Activated CD4-positive, alpha-beta T cell treated with anti-CD3 and anti-CD28 coated beads for 4 hours (primary cell): ENCODE data around the gene AKAP14.
"Not testable (repeated sequence)": the region's sequence is repeated elsewhere in the genome, so short reads cannot be mapped to it uniquely, and the experiment has no call there.

Experiments used
- DNase-seq, 2 donors: peaks; one replicate each; pipeline ENCODE4 v3.0.0-alpha.2; 2020

The AKAP14 gene

DNA sequence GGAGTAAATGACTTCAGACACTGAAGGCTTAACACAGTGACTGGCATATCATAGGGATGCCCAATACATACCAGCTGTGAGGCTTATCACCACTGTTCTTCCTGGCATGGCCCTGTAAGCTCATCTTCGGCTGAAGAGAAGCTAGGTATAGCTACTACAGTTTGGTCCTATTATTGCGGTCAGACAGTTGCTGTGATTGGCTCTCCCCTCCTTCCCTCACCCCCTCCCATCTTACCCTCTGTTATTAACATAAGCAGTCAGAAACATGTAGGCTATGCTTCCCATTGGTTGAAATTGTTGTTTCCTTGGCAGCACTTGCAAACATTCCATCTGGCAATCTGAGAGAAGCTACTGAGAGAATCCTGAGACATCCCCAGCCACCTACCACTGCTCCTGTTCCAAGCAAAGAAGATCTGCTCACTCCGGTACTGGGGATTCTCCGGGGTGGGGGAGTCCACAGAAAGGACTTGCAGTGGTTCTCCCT lies at the start of gene AKAP14:
AKAP14 (plus strand) TSS at position 51 of the 484 bp plus-strand sequence. CDS start 7,331 bp downstream, outside the sequence.
- no peak for DNase-seq

GRCh38 chrX:119852382-119853353 lies 43.0 kb upstream of the AKAP14 start, which contains the start of gene UPF3B:
Gene UPF3B (minus strand): TSS chrX:119852963. CDS start chrX:119852928, 35 bp downstream.
- peak; percentile 92 to 95 for DNase-seq

DNA sequence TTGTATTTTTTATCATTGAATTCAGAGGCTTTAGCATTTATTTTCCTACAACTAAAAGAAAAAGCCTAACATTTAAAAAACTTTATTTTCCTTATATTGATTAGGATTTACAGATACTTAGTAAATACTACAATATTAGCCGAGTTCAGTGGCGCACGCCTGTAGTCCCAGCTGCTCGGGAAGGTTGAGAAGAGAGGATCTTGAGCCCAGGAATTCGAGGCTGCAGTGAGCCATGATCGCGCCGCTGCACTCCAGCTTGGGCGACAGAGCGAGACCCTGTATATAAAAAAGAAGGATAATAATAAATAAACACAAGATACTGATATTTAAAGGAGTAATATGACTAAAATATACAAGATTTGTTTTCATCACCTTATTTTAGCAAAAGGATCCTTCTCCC lies 42.2 kb upstream of the AKAP14 start:
- no peak for DNase-seq

DNA sequence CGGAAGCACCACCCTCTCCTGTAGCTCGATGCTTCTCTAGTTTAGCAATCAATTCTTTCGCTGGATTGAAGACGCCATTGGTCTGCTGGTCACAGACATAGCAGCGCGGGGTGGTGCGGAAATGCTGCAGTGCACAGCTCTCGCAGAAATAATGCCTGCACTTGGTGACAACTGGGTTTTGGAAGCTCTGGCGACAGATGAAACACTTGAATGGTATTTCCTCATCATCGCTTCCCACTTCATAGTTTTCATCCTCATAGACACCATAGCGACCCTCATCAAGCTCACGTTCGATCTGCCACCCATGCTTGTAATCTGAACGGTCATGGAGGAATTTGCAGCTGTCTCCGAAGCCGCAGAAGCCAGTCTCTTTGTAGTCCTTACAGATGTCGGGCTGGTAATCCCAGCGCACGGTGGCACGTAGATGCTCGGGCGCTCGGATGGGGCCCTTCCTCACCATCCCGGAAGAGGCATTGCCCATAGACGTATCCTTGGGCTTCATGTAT lies 25.0 kb upstream of the AKAP14 start:
- peak; percentile 12 to 16 for DNase-seq

- peak in 1 of 2 donors; percentile 5 for DNase-seq
Observed at GRCh38 chrX:119871245-119871598, 24.5 kb upstream of the AKAP14 start.

DNA sequence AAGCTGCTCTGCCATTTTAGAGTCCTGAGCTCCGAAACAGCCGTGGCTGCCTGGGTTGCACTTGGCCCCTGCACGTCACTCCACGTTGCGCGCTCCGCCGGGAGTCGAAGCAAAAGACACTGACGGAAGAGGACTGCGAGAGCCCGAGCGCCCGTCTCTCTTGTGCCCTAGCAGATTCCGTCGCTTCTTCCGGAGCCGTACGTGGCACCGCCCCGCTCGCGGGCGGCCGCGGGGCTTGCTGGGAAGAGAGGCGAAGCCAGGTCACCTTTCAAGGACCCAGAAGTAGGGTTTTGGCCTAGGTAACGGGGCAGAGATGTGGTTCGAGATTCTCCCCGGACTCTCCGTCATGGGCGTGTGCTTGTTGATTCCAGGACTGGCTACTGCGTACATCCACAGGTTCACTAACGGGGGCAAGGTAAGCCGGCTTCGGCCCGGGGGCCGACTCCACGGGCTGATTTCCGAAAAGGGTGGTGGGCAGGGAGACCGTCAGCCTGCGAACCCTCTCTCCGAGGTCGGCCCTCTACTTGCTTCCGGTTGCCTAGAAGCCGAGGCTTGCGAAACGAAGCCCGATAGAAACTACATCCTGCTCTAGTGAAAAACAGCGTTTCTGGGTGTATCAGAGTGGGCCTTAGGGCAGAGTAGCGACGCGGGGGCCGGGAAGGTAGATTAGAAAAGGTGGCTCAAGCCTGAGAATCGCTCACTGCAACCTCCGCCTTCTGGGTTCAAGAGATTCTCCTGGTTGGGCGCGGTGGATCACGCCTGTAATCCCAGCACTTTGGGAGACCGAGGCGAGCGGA lies 23.9 kb upstream of the AKAP14 start, which contains the start of the genes NDUFA1 and RNF113A:
NDUFA1 (plus strand) TSS at position 234 of the 797 bp plus-strand sequence; CDS start at position 314, 80 bp downstream.
RNF113A (minus strand) TSS at position 135 of the 797 bp plus-strand sequence; CDS start at position 15, 120 bp downstream.
- peak; percentile 74 to 76 for DNase-seq

GRCh38 chrX:119878740-119879139 lies 17.0 kb upstream of the AKAP14 start:
- DNase-seq = no peak

DNA sequence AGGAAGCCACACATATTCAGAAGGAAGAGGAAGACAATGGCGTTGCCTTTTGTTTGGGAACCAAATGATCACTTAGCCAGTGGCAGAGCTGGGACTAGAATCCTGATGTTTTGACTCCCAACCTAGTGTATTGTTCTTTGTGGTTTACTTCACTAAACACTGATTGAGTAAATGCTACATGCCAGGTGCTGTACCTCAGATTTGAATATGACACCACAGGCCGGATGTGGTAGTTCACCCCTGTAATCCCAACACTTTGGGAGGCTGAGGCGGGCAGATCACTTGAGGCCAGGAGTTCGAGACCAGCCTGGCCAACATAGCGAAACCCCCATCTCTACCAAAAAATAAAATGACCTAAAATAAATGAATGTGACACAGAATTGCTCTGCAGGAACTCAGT lies 15.6 kb upstream of the AKAP14 start:
- DNase-seq = no peak

DNA sequence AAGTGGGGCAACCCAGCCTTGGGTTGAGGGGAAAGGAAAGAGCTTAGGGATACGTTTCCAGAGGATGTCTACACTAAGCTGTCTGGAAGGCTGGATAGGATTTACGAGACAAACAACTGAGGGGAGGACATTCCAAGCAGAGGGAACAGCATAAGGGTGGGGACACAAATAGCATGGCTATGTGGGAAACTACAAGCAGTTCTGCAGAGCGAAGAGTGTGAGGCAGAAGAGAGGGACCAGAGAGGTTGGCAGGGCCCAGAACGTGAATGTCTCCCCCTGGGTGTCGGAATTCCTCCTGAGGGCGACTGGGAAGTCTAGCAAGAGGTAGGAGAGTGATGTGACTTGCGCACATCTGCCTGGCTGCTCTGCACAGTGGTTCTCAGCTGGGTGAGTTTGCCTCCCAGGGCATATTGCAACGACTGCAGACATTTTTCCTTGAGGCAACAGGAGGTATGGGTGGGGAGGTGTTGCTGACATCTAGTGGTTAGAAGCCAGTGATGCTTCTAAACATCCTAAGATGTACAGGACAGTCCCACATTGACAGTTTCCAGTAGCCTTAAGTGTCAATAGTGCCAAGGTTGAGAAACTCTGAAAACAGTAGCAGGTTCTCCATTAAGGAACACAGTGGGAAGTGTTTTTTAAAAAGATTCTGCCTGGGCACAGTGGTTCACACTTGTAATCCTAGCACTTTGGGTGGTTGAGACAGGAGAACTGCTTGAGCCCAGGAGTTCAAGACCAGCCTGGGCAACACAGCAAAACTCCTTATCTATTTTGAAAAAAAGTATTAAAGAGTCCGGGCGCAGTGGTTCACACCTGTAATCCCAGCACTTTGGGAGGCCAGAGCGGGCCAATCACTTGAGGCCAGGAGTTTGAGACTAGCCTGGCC lies 14.9 kb upstream of the AKAP14 start:
- peak; percentile 6 to 17 for DNase-seq

DNA sequence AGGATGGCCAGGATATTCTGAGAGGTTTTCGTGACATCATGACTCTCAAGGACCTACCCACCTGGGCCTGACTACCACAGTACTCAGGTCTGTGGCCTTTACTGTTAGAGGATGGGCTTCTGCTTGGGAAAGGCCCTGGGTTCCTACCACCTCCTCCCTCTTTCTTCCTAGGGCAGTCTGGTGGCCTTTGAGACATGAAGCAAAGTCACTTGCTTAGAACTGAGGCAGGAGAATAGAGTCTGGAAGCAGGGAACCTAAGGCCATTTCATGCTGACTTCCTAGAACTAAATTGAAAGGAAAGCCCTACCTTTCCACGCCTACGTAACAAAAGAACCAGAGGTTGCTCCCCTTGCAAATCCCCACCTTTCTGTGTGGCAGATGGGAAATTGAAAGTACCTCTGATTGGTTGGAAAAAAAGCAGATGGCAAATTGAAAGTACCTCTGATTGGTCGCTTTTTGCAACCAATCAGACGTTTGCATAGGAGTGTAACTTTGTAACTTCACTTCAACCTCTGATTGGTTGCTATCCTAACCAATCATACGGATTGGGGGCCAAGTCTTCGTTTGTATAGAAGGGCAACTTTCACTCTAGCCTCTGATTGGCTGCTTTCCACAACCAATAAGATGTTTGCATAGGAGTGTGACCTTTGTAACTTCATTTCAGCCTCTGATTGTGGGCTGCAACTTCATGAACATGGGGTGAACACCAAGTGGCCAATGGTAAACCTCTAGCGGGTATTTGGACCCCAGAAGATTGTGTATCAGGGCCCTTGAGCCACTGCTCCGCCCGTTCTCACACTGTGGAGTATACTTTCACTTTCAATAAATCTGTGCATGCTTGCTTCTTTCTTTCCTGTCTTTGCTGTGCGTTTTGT lies 9.9 kb upstream of the AKAP14 start:
- no peak for DNase-seq

GRCh38 chrX:119887721-119888425 lies 7.8 kb upstream of the AKAP14 start:
- DNase-seq = peak; percentile 38 to 56

DNA sequence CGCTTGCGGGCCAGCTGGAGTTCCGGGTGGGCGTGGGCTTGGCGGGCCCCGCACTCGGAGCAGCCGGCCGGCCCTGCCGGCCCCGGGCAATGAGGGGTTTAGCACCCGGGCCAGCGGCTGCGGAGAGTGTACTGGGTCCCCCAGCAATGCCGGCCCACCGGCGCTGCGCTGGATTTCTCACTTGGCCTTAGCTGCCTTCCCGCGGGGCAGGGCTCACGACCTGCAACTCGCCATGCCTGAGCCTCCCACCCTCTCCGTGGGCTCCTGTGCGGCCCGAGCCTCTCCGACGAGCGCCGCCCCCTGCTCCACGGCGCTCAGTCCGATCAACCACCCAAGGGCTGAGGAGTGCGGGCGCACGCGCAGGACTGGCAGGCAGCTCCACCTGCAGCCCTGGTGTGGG lies 5.1 kb upstream of the AKAP14 start:
- DNase-seq = not testable (repeated sequence)

- DNase-seq = not testable (repeated sequence)
Observed at GRCh38 chrX:119891961-119892692, 3.6 kb upstream of the AKAP14 start.

DNA sequence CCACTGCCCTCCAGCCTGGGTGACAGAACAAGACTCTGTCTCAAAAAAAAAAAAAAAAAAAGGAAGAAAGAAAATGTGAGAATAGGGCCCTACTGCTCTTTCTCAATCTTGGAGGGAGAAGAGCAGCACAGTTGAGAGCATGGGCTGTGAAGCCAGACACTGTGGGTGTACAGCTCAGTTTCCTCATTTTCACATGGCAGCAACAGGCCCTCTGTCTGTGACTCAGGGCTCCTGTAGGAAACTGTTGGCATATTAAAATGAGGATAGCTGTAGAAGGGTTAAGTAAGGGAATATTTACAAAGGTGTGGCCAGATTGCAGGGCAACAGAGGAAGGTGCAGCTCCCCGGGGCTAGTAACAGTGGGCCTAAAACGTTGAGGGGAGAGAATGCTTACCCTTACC lies 3.4 kb downstream of the AKAP14 start:
- DNase-seq = no peak

DNA sequence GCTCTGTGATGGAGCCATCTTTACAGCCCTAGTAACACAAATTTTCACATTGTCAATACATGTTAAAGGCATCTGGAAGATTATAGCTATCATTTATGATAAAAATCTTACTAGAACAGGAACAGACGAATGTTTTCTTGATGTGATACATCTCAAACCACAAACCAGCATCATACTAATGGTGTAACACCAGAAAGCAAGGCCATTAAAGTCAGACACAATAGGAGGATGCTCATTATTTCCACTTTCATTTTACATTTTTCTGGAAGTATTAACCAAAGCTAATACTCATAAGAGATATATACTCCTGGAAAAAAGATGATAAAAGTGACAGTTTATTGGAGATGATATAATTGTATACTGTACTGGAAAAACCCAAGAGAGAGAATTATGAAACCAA lies 5.3 kb downstream of the AKAP14 start:
- DNase-seq = no peak

DNA sequence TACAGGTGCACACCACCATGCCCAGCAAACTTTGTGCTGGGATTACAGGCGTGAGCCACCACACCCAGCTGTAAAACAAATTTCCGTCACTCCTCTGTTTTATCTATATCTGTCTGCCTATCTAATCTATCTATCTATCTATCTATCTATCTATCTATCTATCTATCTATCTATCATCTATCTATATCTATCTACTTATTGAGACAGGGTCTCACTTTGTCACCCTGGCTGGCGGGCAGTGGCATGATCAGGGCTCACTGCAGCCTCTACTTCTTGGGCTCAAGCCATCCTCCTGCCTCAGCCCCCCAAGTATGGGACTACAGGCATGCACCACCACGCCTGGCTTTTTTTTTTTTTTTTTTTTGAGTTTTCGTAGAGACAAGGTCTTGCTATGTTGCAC lies 20.6 kb downstream of the AKAP14 start:
- no peak for DNase-seq

GRCh38 chrX:119917877-119918276 lies 22.2 kb downstream of the AKAP14 start:
- DNase-seq = no peak

DNA sequence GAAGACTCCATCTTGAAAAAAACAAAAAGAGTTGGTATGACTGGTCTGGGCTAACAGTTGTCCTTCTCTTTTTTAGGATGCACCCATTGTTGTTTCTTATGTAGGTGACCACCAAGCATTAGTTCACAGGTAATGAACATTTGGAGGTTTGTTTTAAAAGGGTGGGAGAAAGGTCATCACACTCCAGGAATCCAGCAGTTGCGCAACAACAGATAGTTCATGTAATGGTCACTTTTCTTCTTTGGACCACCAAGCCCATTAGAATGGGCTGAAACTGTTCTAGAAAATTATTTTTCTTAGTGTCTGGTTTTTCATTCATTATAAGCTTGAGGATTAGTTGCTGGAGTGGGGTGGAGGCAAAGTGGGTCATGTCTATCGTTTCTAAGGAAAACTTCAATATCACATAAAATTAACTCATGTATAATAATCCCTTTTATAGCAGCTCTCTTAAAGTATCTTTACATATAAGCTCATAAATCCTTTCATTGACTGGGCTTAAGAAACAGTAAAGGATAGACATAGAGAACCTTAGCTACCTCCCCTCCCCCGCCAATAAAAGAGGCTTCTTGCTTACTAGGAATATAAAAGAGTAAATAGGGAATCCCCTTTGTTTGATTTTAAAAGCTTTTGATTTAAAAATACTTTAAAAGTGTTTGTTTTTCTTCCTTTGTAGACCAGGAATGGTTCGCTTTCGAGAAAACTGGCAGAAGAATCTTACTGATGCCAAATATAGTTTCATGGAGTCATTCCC lies 24.3 kb downstream of the AKAP14 start:
- DNase-seq = no peak

DNA sequence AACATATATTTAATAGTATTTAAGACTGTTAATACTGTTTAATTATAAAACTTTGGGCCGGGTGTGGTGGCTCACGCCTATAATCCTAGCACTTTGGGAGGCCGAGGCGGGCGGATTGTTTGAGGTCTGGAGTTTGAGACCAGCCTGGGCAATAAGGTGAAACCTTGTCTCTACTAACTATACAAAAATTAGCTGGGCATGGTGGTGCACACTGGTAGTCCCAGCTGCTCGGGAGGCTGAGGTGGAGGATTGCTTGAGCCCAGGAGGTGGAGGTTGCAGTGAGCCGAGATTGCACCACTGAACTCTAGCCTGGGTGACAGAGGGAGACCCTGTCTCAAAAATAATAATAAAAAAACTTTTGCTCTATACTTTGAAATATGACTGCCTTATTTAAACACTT lies 26.7 kb downstream of the AKAP14 start:
- not testable (repeated sequence) for DNase-seq
